HepG2 (cell line): ENCODE data around the gene MLX. TPM values are rescaled to one million over a fixed set of nuclear protein-coding genes. Genes with fewer than 3 reads are reported as not detected.

Experiments used
- FOXK2 ChIP-seq: fragments of 450-650 bp; IDR thresholded peaks from 2 replicates; pipeline ENCODE4 v1.6.1; 2016
- NCOA1 ChIP-seq: sonication (generic); formaldehyde crosslinking; IDR thresholded peaks from 2 replicates; pipeline ENCODE4 v1.9.0; 2021; ENCODE audit warnings: missing genetic modification reagents
- NFKB2 ChIP-seq: sonication (generic); formaldehyde crosslinking; IDR thresholded peaks from 2 replicates; pipeline ENCODE4 v1.4.0; 2020; ENCODE audit warnings: missing genetic modification reagents, borderline replicate concordance
- PAWR ChIP-seq: sonication (generic); formaldehyde crosslinking; IDR thresholded peaks from 2 replicates; pipeline ENCODE4 v1.4.0; 2020; ENCODE audit warnings: missing genetic modification reagents, mild to moderate bottlenecking, borderline replicate concordance
- ZEB1 ChIP-seq: IDR thresholded peaks from 2 replicates; pipeline ENCODE4 v1.6.1; 2012; ENCODE audit warnings: mild to moderate bottlenecking, low read depth, inconsistent platforms; ENCODE audit not compliant: insufficient replicate concordance
- ZNF225 ChIP-seq: sonication (generic); formaldehyde crosslinking; IDR thresholded peaks from 2 replicates; pipeline ENCODE4 v1.4.0; 2020; ENCODE audit warnings: mild to moderate bottlenecking, missing genetic modification reagents
- ZNF556 ChIP-seq: sonication (generic); formaldehyde crosslinking; IDR thresholded peaks from 2 replicates; pipeline ENCODE4 v1.4.0; 2020; ENCODE audit warnings: mild to moderate bottlenecking, missing genetic modification reagents, borderline replicate concordance
- ZNF572 ChIP-seq: sonication (generic); formaldehyde crosslinking; IDR thresholded peaks from 2 replicates; pipeline ENCODE4 v1.5.1; 2020; ENCODE audit warnings: mild to moderate bottlenecking, missing genetic modification reagents
- ZSCAN29 ChIP-seq: sonication (generic); formaldehyde crosslinking; conservative IDR thresholded peaks from 2 replicates; pipeline ENCODE4 v1.4.0; 2020; ENCODE audit warnings: mild to moderate bottlenecking, missing genetic modification reagents
- polyA plus RNA-seq, 8 experiments: library from polyadenylated mRNA; depleted of rRNA in 3 of 8; stranded (reverse) in 7 of 8; unstranded in 1 of 8; fragments of >200 nt; fragmentation: Illumina TruSeq in 4 of 8; extraction: Trizol in 4 of 8; gene quantifications; 2 replicates each; pipeline versions ENCODE4 v1.2.1 to v1.2.3, GENCODE V29; 2011 to 2016; ENCODE audit warnings: low read depth in 4 of 8, missing spikeins in 1 of 8, mixed read lengths in 1 of 8; ENCODE audit not compliant: insufficient read depth in 1 of 8
- total RNA-seq, 5 experiments: library from RNA; depleted of rRNA; stranded (reverse); fragments of >200 nt; fragmentation: Illumina TruSeq; extraction: Trizol; gene quantifications; 2 replicates each; pipeline ENCODE4 v1.2.3, GENCODE V29; 2016; ENCODE audit warnings: low read depth in 1 of 5
- TF ChIP-seq, protein P1 (sequence below): sonication (generic); formaldehyde crosslinking; IDR thresholded peaks from 2 replicates; pipeline ENCODE4 v1.5.0; 2020; ENCODE audit warnings: mild to moderate bottlenecking, missing genetic modification reagents, borderline replicate concordance
- TF ChIP-seq, protein P2 (sequence below): sonication (generic); formaldehyde crosslinking; IDR thresholded peaks from 2 replicates; pipeline ENCODE4 v1.4.0; 2020; ENCODE audit warnings: mild to moderate bottlenecking, missing genetic modification reagents
- TF ChIP-seq, protein P3 (sequence below), 2 experiments: sonication (generic) in 1 of 2; formaldehyde crosslinking in 1 of 2; IDR thresholded peaks; 2 replicates each; pipeline versions ENCODE4 v1.6.1 to v1.9.0; 2014 to 2022; ENCODE audit warnings: antibody characterized with exemption in 1 of 2, borderline replicate concordance in 1 of 2, inconsistent platforms in 1 of 2, low read depth in 1 of 2, missing genetic modification reagents in 1 of 2

The MLX gene
- total and polyA plus RNA-seq, 2 of the 13 experiments (the other 11 are each of a cell fraction or from before 2014, with no cell fraction given): 38.9 to 74.4 TPM

DNA sequence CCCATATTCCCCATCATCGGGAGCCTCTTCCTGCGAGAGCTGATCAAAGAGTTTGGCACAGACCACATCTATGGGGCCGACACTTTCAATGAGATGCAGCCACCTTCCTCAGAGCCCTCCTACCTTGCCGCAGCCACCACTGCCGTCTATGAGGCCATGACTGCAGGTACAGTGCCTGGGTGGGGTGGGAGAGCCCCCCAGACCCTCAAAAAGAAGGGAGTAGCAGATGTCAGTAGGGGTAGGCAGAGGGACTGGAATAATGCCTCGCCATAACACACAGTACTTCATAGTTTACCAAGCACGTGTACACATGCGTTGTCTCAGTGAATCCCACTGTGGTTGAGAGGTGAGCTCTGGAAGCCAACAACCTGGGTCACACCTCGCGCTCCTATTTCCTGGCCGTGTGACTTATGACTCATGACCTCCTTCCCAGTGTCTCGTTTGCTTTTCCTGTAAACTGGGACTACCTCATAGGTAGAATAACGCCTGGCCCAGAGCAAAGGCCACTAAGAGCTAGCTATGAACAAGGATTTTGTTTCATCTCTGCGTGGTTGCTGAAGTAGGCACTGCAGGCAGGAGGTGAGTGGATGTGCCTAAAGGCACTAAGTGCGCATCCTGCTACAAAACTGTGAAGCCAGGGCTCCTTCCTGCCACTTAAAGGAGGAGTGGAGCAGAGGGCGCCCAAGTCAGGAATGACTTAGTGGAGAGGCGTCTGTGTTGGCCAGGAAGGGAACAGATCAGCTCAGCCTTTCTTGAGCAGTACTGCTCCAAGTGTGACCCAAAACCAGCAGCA, 25.7 kb upstream of the MLX start (continued):
- 0 out of 2 replicates have a peak, but pooled peaks have one; percentile 29 for TF ChIP-seq ZSCAN29 (CRISPR knock-in tag)
- no peak for TF ChIP-seq ZNF225 (CRISPR knock-in tag)
- TF ChIP-seq, protein P1, sequence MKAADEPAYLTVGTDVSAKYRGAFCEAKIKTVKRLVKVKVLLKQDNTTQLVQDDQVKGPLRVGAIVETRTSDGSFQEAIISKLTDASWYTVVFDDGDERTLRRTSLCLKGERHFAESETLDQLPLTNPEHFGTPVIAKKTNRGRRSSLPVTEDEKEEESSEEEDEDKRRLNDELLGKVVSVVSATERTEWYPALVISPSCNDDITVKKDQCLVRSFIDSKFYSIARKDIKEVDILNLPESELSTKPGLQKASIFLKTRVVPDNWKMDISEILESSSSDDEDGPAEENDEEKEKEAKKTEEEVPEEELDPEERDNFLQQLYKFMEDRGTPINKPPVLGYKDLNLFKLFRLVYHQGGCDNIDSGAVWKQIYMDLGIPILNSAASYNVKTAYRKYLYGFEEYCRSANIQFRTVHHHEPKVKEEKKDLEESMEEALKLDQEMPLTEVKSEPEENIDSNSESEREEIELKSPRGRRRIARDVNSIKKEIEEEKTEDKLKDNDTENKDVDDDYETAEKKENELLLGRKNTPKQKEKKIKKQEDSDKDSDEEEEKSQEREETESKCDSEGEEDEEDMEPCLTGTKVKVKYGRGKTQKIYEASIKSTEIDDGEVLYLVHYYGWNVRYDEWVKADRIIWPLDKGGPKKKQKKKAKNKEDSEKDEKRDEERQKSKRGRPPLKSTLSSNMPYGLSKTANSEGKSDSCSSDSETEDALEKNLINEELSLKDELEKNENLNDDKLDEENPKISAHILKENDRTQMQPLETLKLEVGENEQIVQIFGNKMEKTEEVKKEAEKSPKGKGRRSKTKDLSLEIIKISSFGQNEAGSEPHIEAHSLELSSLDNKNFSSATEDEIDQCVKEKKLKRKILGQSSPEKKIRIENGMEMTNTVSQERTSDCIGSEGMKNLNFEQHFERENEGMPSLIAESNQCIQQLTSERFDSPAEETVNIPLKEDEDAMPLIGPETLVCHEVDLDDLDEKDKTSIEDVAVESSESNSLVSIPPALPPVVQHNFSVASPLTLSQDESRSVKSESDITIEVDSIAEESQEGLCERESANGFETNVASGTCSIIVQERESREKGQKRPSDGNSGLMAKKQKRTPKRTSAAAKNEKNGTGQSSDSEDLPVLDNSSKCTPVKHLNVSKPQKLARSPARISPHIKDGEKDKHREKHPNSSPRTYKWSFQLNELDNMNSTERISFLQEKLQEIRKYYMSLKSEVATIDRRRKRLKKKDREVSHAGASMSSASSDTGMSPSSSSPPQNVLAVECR: peak; percentile 72; the same call in 1 of the 2 replicates
- TF ChIP-seq, protein P2, sequence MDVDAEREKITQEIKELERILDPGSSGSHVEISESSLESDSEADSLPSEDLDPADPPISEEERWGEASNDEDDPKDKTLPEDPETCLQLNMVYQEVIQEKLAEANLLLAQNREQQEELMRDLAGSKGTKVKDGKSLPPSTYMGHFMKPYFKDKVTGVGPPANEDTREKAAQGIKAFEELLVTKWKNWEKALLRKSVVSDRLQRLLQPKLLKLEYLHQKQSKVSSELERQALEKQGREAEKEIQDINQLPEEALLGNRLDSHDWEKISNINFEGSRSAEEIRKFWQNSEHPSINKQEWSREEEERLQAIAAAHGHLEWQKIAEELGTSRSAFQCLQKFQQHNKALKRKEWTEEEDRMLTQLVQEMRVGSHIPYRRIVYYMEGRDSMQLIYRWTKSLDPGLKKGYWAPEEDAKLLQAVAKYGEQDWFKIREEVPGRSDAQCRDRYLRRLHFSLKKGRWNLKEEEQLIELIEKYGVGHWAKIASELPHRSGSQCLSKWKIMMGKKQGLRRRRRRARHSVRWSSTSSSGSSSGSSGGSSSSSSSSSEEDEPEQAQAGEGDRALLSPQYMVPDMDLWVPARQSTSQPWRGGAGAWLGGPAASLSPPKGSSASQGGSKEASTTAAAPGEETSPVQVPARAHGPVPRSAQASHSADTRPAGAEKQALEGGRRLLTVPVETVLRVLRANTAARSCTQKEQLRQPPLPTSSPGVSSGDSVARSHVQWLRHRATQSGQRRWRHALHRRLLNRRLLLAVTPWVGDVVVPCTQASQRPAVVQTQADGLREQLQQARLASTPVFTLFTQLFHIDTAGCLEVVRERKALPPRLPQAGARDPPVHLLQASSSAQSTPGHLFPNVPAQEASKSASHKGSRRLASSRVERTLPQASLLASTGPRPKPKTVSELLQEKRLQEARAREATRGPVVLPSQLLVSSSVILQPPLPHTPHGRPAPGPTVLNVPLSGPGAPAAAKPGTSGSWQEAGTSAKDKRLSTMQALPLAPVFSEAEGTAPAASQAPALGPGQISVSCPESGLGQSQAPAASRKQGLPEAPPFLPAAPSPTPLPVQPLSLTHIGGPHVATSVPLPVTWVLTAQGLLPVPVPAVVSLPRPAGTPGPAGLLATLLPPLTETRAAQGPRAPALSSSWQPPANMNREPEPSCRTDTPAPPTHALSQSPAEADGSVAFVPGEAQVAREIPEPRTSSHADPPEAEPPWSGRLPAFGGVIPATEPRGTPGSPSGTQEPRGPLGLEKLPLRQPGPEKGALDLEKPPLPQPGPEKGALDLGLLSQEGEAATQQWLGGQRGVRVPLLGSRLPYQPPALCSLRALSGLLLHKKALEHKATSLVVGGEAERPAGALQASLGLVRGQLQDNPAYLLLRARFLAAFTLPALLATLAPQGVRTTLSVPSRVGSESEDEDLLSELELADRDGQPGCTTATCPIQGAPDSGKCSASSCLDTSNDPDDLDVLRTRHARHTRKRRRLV (CRISPR knock-in tag): peak; percentile 64; the same call in 1 of the 2 replicates
- no peak for TF ChIP-seq NCOA1 (CRISPR knock-in tag)
- TF ChIP-seq ZNF556 (CRISPR knock-in tag): peak; percentile 11; the same call in 1 of the 2 replicates
- peak; percentile 64; the same call in 1 of the 2 replicates for TF ChIP-seq FOXK2
- TF ChIP-seq, protein P3, sequence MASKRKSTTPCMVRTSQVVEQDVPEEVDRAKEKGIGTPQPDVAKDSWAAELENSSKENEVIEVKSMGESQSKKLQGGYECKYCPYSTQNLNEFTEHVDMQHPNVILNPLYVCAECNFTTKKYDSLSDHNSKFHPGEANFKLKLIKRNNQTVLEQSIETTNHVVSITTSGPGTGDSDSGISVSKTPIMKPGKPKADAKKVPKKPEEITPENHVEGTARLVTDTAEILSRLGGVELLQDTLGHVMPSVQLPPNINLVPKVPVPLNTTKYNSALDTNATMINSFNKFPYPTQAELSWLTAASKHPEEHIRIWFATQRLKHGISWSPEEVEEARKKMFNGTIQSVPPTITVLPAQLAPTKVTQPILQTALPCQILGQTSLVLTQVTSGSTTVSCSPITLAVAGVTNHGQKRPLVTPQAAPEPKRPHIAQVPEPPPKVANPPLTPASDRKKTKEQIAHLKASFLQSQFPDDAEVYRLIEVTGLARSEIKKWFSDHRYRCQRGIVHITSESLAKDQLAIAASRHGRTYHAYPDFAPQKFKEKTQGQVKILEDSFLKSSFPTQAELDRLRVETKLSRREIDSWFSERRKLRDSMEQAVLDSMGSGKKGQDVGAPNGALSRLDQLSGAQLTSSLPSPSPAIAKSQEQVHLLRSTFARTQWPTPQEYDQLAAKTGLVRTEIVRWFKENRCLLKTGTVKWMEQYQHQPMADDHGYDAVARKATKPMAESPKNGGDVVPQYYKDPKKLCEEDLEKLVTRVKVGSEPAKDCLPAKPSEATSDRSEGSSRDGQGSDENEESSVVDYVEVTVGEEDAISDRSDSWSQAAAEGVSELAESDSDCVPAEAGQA (IDR thresholded peaks at IDR 0.05; ENCODE audit: low read depth): peak; percentile 78; the same call in 1 of the 2 replicates
- TF ChIP-seq, protein P3 (CRISPR knock-in tag; IDR thresholded peaks at IDR 0.05; ENCODE audit: borderline replicate concordance): no peak
- 0 out of 2 replicates have a peak, but pooled peaks have one; percentile 73 for TF ChIP-seq PAWR (CRISPR knock-in tag)
- peak; percentile 59; the same call in 1 of the 2 replicates for TF ChIP-seq NFKB2 (CRISPR knock-in tag)
- no peak for TF ChIP-seq ZNF572 (CRISPR knock-in tag)
- TF ChIP-seq ZEB1: no peak
